Measurements from ENCODE around the gene RSPO1.

DNA sequence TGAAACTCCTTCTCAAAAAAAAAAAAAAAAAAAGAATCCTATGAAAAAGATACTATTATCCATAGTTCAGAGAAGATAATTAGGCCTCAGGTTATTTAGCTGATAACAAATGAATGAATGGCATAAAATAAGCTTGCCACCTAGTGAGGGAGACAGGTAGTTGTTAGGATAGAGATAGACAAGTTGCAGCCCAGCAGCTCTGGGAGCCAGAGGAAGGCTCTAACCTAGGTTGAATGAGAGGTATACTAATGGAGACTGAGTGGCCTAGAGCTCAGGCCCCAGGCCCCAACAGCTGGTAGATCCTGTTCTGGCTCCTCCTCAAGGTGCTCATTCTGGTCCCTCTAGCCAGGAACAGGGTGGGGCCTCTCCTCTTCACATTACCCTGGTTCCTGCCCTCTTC, 20.6 kb upstream of the RSPO1 start:
- TF ChIP-seq, protein P1, sequence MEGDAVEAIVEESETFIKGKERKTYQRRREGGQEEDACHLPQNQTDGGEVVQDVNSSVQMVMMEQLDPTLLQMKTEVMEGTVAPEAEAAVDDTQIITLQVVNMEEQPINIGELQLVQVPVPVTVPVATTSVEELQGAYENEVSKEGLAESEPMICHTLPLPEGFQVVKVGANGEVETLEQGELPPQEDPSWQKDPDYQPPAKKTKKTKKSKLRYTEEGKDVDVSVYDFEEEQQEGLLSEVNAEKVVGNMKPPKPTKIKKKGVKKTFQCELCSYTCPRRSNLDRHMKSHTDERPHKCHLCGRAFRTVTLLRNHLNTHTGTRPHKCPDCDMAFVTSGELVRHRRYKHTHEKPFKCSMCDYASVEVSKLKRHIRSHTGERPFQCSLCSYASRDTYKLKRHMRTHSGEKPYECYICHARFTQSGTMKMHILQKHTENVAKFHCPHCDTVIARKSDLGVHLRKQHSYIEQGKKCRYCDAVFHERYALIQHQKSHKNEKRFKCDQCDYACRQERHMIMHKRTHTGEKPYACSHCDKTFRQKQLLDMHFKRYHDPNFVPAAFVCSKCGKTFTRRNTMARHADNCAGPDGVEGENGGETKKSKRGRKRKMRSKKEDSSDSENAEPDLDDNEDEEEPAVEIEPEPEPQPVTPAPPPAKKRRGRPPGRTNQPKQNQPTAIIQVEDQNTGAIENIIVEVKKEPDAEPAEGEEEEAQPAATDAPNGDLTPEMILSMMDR (IDR thresholded peaks at IDR 0.05; ENCODE audit: insufficient read depth, low read depth, low read length), result no peak
- no peak for TF ChIP-seq EZH2 (IDR thresholded peaks at IDR 0.05; ENCODE audit: insufficient read depth, low read length)

Measured in astrocyte (in vitro differentiated cells and primary cell).